ENCODE results near the gene CD84.
A peak's percentile ranks its signal among the peaks of the same experiment; 100 is the strongest.

The CD84 gene

GRCh38 chr1:160547422-160547821, 31.9 kb downstream of the CD84 start:
- Histone ChIP-seq H3K27me3 (ENCODE audit: insufficient read depth, low read depth) (no peaks in the 10 kb centered on the region), H3K9ac (no peak overlapping the region), H3K27ac (no peak overlapping the region), H3K4me3 (IDR thresholded peaks at IDR 0.05; ENCODE audit: insufficient read depth, low read depth, low read length) (no peak overlapping the region), H3K79me2 (ENCODE audit: insufficient read depth, low read depth) (no peaks in the 10 kb centered on the region), H3K4me2 (no peak overlapping the region), H3K4me1 (ENCODE audit: low read depth, poor library complexity, severe bottlenecking) (no peaks in the 10 kb centered on the region), H3K36me3 (ENCODE audit: insufficient read depth) (no peaks in the 10 kb centered on the region), H2AFZ (ENCODE audit: low read depth) (no peak overlapping the region), H4K20me1 (ENCODE audit: insufficient read depth) (no peaks in the 10 kb centered on the region)
- no peak for TF ChIP-seq CTCF (conservative IDR thresholded peaks at IDR 0.05; ENCODE audit: low read depth, low read length)

DNA sequence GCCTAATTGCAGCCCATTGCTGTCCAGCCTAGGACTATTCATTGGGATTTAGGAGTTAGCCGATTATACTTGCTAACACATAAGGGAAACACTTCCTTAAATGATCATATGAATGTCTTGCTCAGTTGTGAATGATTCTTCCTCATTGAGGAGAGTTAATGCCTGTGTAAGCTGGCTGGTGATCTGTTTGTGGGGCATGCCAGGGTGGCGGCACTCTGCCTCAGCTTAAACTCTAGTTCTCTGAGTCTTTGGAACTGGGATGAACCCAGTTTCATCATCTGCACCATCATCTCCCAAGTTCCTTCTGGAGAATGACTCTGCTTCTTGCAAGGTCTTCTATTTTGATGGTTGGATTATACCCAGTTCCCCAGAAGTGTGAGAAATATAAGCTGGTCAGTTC, 32.4 kb downstream of the CD84 start:
- H3K27ac ChIP-seq = no peak overlapping the region
- H3K4me2 ChIP-seq = no peak overlapping the region
- H3K9ac ChIP-seq = no peak overlapping the region
- TF ChIP-seq CTCF (conservative IDR thresholded peaks at IDR 0.05; ENCODE audit: low read depth, low read length) = no peak
- no peaks in the 10 kb centered on the region for H3K4me1 ChIP-seq (ENCODE audit: low read depth, poor library complexity, severe bottlenecking)
- no peak overlapping the region for H2AFZ ChIP-seq (ENCODE audit: low read depth)
- H3K27me3 ChIP-seq (ENCODE audit: insufficient read depth, low read depth) = no peaks in the 10 kb centered on the region
- no peak overlapping the region for H3K4me3 ChIP-seq (IDR thresholded peaks at IDR 0.05; ENCODE audit: insufficient read depth, low read depth, low read length)
- no peaks in the 10 kb centered on the region for H4K20me1 ChIP-seq (ENCODE audit: insufficient read depth)
- H3K79me2 ChIP-seq (ENCODE audit: insufficient read depth, low read depth) = no peaks in the 10 kb centered on the region
- H3K36me3 ChIP-seq (ENCODE audit: insufficient read depth) = no peaks in the 10 kb centered on the region

DNA sequence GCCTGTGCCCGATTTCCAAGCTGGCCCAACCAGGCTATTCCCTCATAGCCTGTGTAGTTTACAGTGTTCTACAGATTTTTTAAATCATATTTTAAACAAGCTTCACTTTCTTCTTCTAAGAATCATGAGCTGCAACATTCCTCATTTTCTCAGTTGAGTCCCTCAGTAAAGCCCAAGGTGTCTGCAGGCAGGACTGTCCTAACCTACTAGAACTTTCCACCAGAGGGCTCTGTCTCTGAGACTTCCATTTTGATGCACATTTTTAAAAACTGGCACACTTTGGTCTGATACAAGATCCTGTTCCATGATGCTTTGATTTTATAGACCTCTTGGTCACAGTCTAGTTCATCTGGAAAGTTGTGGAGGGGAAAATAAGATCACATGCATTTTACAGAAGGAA, 34.6 kb downstream of the CD84 start:
- no peak overlapping the region for H3K4me2 ChIP-seq
- peak overlapping the region; percentile 1; the same call in 1 of the 2 replicates for H2AFZ ChIP-seq (ENCODE audit: low read depth)
- peak; percentile 83 for TF ChIP-seq CTCF (conservative IDR thresholded peaks at IDR 0.05; ENCODE audit: low read depth, low read length)
- H3K79me2 ChIP-seq (ENCODE audit: insufficient read depth, low read depth) = no peaks in the 10 kb centered on the region
- no peaks in the 10 kb centered on the region for H4K20me1 ChIP-seq (ENCODE audit: insufficient read depth)
- no peaks in the 10 kb centered on the region for H3K27me3 ChIP-seq (ENCODE audit: insufficient read depth, low read depth)
- H3K9ac ChIP-seq = no peak overlapping the region
- peaks cover 14% of the 10 kb centered on the region for H3K4me1 ChIP-seq (ENCODE audit: low read depth, poor library complexity, severe bottlenecking)
- H3K4me3 ChIP-seq (IDR thresholded peaks at IDR 0.05; ENCODE audit: insufficient read depth, low read depth, low read length) = no peak overlapping the region
- no peaks in the 10 kb centered on the region for H3K36me3 ChIP-seq (ENCODE audit: insufficient read depth)
- H3K27ac ChIP-seq = no peak overlapping the region

DNA sequence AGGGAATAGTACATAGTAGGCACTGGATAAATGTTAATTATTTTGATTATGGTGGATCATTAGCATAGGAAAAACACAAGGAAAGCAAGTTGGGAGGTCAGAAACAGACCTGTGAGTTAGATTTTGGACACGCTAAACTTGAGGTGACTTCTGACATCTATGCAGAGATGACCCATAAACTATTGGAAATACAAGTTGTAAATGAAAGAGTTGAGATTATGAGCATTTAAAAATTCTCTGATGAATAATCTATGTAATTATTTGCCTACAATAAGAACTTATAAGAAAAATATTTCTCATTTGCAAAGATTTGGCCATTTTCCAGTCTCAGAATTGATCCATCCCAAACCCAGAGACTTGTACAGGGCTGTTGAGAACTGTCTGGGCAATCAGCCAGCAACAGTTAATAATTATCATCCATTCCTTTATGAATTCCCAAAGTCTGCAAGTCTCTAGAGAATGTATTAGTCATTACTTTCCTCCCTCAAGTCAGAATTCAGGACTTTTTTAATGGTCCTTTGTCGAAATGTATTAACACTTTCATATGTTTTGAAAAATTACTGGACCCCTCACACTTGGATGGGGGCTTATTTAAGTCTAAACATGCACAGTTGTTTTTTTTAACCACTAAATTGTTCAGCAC, 36.9 kb downstream of the CD84 start:
- Histone ChIP-seq H3K4me1 (ENCODE audit: low read depth, poor library complexity, severe bottlenecking) (peaks cover 25% of the 10 kb centered on the region), H4K20me1 (ENCODE audit: insufficient read depth) (no peaks in the 10 kb centered on the region), H2AFZ (ENCODE audit: low read depth) (no peak overlapping the region), H3K79me2 (ENCODE audit: insufficient read depth, low read depth) (no peaks in the 10 kb centered on the region), H3K36me3 (ENCODE audit: insufficient read depth) (no peaks in the 10 kb centered on the region), H3K27me3 (ENCODE audit: insufficient read depth, low read depth) (no peaks in the 10 kb centered on the region), H3K27ac (no peak overlapping the region), H3K9ac (no peak overlapping the region), H3K4me2 (no peak overlapping the region), H3K4me3 (IDR thresholded peaks at IDR 0.05; ENCODE audit: insufficient read depth, low read depth, low read length) (no peak overlapping the region)
- no peak for TF ChIP-seq CTCF (conservative IDR thresholded peaks at IDR 0.05; ENCODE audit: low read depth, low read length)
